Upper lobe of left lung (tissue), 4 donors: ENCODE data around the gene SFT2D1.

ENCODE experiments used
- EP300 ChIP-seq, 4 donors: sonication (generic); formaldehyde crosslinking; IDR thresholded peaks; one replicate each; pipeline ENCODE4 v1.5.1; 2017; ENCODE audit warnings: antibody characterized with exemption in 4 of 4, control low read depth in 2 of 4
- POLR2AphosphoS5 ChIP-seq, 2 donors: sonication (generic); formaldehyde crosslinking; IDR thresholded peaks; one replicate each; pipeline ENCODE4 v1.5.1; 2017; ENCODE audit warnings: antibody characterized with exemption in 2 of 2
- TF ChIP-seq, protein P1 (sequence below), 6 experiments: fragments of 450-650 bp in 4 of 6; fragments of 200-600 bp in 2 of 6; sonication (generic) in 2 of 6; IDR thresholded peaks; one replicate each; pipeline ENCODE4 v1.5.1; 2016 to 2019; ENCODE audit warnings: antibody characterized with exemption in 6 of 6

DNA sequence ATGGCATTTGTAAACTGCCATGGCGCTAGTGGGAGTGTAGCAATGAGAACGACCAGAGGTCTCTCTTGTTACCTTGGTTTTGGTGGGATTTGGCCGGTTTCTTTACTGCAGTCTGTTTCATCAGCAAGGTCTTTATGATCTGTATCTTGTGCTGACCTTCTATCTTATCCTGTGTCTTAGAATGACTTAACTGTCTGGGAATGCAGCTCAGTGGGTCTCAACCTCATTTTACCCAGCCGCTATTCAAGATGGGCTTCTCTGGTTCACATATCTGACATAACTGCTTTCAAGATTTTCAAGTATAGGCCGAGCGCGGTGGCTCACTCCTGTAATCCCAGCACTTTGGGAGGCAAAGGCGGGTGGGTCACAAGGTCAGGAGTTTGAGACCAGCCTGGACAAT lies 1.9 kb upstream of the SFT2D1 start:
- no peak for TF ChIP-seq POLR2AphosphoS5 (IDR thresholded peaks at IDR 0.05)
- TF ChIP-seq, protein P1, sequence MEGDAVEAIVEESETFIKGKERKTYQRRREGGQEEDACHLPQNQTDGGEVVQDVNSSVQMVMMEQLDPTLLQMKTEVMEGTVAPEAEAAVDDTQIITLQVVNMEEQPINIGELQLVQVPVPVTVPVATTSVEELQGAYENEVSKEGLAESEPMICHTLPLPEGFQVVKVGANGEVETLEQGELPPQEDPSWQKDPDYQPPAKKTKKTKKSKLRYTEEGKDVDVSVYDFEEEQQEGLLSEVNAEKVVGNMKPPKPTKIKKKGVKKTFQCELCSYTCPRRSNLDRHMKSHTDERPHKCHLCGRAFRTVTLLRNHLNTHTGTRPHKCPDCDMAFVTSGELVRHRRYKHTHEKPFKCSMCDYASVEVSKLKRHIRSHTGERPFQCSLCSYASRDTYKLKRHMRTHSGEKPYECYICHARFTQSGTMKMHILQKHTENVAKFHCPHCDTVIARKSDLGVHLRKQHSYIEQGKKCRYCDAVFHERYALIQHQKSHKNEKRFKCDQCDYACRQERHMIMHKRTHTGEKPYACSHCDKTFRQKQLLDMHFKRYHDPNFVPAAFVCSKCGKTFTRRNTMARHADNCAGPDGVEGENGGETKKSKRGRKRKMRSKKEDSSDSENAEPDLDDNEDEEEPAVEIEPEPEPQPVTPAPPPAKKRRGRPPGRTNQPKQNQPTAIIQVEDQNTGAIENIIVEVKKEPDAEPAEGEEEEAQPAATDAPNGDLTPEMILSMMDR (IDR thresholded peaks at IDR 0.05), result no peak
- no peak for TF ChIP-seq EP300 (IDR thresholded peaks at IDR 0.05)
